ENCODE data around the gene ZNF622.

The ZNF622 gene, protein sequence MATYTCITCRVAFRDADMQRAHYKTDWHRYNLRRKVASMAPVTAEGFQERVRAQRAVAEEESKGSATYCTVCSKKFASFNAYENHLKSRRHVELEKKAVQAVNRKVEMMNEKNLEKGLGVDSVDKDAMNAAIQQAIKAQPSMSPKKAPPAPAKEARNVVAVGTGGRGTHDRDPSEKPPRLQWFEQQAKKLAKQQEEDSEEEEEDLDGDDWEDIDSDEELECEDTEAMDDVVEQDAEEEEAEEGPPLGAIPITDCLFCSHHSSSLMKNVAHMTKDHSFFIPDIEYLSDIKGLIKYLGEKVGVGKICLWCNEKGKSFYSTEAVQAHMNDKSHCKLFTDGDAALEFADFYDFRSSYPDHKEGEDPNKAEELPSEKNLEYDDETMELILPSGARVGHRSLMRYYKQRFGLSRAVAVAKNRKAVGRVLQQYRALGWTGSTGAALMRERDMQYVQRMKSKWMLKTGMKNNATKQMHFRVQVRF

DNA sequence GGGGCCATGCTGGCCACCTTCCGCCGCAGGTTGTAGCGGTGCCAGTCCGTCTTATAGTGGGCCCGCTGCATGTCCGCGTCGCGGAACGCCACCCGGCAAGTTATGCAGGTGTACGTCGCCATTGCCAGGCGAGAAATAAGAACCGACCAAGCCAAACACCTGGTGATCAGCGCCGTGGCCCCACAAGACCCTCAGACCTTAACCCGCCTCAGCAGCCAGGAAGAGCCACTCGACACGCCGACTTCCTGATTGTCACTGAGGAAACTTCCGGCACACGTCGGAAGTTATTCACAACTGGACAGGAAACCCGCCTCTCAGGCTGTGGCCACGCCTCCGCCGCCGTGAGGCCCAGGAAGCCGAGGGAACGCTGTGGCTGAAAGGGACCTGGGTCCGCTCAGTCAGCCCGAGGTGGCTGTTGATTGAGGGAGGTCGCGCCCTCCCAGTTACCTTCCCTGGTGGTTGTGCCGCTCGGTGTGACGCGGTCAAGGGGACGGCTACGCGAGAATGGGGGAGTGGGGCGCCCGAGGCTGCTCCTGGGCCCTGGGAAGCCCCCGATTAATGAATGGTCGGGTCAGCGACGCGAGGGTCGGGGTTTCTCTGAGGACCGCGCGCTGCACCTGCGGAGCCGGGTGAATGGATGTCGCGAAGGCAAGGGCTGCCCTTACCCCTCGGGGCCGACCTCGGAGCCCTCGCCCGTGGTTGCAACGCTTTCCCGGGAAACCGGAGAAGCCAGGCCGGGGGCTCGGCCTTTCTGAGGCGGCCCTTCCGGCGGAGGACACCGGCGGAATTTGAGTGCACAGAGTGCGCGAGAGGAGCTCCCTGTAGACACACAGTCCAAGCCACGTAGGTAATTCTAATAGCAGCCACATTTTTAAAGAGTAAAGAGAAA lies at the start of gene ZNF622:
Gene ZNF622, minus strand, starts transcription at position 257 of the 889 bp plus-strand sequence. Its CDS starts 135 bp downstream, at position 122.
- DNase-seq = peak; percentile 49

DNA sequence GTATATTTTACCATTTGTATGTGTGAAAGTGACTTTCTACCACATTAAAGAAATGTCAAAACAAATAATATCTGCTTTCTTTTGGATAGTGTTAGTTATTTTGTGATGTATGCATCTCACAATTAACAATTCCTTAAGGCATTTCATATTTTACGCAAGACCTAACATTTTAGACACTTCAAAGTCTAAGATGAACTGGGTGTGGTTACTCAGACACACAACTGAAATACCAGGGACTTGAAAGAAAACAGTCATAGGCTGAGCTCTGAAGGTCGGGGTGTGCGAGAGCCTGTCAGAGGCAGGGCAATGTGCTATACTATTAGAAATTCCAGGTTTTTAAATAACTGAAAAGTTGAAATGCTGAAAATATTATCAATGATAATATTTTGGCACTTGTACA lies 44.5 kb upstream of the ZNF622 start:
- no peak for DNase-seq

DNA sequence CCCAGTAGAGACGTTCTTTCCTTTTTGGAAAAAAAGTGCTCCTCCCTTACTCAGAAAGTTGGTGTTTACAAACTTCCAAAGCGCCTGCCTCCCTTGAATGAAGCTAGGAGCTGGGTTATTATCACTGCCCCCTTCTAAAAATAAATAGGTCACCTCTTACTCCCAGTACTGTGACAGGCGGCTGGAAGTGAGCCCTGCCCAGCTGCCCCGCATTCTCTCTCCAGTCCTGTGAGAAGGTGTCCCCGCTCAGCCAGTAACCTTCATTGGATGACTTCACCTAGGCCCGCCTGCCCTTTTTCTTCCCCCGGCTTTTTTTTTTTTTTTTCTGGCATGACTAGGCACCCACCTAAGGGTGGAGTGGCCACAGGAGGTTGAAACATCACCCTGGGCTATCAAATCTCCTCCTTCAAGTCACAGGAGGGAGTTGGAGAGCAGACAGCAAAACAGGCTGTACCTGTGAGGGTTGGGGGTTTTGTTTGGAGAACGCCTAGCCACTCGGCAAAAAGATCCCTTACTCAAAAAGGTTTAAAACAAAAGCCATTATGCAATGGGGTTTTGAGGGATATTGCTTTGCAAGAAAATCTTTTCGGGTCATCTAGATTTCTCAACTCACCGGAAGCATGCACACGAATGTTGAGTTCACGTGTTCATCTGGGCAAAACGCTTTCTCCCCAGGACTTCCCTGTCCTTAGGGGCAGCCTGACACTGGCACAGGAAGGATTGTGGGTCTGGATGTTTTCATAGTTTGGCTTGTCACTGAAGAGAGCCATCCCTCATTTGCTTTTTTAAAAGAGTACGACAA lies 43.3 kb upstream of the ZNF622 start:
- DNase-seq = no peak

DNA sequence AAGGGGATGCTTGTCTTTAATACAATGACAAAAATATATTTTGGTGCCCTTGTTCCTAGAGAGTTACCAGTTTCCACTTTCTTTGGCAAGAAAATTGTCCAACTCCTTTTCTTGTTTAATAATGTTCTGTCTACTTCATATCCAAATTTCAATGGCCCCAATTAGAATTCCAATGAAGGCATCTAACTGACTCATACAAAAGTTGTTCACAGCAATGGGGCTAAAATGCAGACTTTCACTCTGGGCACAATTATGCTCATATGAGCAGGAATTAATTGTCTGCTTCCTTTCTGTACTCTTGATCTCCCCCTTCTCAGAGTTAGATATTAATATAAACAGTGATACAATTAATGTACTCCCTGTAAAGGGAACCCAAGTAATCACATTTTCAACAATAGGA lies 42.1 kb upstream of the ZNF622 start:
- no peak for DNase-seq

DNA sequence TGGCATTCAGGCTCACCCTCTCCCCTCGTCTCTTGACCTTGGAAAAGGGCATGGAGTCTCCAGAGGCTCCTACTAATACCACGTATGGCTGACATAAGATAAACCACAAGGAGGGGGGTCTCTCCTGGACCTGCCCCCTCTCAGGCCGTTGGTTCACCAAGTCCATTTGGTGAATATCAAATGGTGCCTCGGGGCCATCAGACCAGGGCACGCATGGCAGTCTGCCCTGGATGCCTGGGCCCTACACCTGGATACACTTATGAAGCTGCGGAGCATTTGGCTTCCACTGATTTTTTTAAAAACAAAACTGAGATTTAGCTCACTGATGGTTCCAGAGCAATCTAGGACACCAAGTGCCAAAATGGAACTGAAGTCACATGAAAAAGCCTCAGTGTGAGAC lies 40.3 kb upstream of the ZNF622 start:
- DNase-seq = no peak

DNA sequence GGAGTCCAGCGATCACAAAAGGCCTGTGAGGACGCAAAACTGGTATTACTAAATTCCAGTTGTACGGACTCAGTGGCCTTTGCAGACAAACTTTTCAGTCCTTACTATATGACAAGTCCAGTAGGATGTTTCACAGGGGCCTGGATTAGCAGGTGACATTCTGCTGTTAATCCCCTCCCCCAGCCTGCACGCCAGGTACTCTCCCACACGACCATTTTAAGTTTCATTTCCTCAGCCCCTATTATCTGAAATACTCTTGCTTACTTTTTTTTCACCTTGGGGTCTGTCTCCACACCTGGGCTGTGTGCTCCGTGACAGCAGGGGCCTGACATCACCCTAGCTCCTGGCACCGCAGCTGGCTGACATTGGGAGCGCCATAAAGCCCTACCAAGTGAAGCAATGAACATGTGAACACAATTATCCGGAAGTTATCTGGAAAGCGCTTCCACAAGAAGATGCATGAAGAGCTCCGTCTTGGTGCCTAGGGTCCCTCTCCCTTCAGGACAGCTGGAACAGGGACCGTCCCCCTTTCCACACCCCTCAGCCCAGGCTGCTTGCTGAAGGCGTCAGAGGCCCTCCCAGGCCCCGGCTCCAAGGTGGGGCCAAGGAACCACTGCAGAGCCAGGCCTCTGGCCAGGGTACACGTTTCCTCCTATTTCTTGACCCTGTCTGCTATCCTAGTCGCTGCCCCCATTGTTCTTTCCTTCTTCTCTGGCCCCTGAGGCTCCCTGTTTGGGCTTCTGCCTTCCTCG lies 39.7 kb upstream of the ZNF622 start:
- DNase-seq = no peak

DNA sequence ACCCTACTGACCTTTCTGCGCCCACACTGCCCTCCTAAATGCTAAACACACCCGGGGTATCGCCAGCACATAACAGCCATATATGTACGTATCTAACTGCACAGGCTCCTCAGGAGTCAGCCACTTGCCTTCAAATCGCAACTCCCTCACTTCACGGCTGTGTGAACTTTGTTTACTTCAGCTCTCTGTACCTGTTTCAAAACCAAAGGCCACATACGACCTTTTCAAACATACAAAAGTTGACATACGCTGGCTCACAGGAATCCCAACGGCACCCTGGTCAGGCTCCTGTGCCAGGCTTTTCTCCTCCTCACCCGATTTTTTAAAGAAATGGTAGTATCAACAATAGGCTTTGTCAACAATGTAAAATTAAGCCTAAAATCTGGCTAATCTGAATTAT lies 39.0 kb upstream of the ZNF622 start:
- DNase-seq = no peak

DNA sequence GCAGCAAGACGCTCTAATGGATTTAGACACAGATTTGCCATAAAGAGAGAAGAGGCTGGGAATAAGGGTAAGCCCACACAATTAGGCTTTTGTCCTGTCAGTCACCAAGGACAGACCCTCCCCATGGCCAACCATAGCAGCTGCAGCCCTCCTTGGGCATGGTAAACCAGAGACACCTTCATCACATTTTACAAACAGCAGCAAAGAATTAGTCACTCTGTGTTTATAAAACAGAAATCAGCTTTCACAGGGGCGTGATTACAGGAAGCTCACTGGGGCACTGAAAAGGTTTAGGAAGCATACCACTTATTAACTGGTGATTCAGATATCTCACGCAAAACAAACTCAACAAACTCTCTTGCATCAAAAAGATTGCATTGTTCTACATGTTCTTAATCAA lies 37.3 kb upstream of the ZNF622 start:
- DNase-seq = no peak

DNA sequence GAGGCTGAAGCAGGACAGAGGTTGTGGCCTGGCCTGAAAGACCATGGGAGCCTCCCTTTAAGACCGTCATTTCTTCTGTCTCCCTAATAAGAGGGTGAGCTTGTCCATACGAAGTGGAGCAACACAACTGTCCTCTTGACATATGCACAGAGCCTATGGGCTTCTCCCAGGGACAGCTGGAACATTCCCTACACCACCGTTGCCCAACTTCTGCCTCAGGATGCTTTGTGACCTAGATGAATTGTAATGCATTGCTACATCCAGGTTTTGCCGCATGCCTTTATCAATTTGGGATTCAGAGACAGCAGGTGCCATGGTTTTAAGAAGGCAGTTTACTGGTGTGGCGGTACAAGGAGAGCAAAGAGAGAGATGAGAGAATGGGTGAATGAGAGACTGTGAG lies 34.4 kb upstream of the ZNF622 start:
- no peak for DNase-seq

DNA sequence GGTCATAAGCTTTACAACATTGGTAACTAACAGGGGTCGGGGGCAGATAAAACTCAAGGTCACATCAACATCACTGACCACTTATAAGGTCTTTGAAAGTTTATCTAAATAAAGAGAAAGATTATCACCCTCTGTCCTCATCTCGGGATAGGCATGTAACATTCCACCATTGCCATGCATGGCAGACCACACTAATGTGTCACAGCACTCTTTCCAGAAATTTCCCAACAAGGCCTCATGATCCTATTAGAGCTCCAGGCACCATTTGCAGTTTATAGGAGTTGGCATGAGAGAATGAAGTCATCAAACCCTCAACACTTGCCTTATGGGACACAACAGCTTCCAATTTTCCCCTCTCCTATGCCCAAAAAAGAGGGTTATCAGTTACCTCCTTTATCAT lies 31.9 kb upstream of the ZNF622 start:
- no peak for DNase-seq

DNA sequence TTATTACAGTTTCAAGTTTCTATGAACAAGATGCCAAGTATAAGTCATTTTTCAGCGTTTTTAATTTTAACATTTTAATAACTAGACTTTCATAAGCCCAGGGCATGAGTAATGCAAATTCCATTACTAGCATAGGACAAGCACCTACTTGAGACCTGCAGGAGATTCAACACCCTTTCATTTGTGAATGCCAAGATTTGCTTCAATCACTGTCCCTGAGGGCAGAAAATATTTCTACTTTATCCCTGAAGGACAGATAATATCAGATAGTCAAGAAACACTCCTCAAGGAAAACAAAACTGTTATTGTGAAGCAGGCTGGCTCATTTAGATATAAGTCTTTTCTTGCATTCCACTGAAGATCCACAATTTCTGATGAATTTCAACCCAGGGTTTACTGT lies 27.7 kb upstream of the ZNF622 start:
- no peak for DNase-seq

DNA sequence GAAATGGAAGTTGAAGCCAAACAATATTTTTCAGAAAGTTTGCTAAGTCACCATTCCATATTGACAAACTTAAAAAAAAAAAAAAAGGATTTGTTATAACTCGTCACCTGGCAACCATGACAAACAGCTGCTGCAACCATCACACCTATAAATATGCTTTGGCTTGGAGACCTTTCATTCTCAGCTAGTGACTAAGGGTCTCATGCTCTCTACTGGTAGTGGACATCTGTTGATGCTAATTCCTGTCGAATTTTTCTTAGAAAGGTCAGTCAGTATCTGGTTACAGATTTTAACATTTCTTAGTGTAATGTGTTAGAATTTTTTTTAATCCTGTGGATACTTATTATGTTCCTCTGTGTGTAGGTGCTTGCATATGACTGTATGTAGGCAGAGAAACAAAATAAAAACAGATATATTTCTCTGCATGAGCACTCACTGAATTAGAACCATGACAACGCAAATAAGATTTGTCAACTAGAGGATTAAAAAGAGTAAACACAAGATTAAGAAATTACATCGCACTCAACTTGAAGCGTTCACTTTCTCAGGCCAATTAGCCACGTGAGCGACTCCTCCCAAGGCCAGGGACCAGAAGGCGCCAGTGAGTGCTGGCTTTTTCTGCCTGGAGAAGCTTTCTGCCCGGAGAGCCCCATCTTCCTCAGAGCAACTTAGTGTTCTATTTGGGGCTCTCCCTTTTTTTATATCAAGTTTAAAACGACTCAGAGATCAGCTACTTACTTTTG lies 27.0 kb upstream of the ZNF622 start:
- peak; percentile 64 for DNase-seq

DNA sequence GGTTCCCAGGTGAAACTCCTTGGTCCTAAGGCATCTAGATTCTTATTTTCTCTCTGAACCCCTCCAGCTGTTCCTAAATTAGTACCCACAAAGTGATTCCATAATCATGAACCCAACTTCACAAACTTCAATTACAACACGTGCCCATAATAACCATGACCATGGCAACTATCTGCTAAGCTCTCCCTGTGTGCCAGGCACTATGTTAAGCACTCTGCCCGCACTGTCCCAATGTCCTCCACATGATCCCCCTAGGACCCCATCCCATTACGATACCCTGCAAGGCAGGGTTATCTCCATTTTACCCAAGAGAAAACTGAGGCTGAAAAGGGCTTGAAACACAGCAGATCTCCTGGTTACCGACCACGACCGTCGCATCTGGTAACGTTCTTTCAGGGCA lies 25.3 kb upstream of the ZNF622 start:
- DNase-seq = no peak

DNA sequence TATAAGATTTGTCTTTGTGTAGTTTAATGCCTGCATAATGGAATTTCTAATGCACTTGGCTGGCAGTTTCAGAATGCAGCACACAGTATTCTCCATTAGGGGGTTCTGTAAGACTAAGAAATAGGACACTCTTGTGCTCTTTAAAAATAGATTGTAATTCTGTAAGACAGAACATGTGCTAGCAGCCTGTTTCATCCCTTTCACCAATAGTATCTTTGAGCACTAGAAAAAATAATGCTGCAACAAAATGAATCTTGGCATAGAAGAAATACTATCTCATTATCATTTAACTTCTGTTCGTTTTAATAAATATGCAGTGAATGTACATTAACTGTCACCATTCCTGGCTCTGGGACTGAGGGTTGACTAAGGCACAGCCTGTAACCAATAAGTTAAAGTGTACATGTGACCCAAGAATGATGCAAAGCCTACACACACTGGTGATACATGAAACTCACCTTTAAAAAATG lies 23.8 kb upstream of the ZNF622 start:
- peak; percentile 45 for DNase-seq

DNA sequence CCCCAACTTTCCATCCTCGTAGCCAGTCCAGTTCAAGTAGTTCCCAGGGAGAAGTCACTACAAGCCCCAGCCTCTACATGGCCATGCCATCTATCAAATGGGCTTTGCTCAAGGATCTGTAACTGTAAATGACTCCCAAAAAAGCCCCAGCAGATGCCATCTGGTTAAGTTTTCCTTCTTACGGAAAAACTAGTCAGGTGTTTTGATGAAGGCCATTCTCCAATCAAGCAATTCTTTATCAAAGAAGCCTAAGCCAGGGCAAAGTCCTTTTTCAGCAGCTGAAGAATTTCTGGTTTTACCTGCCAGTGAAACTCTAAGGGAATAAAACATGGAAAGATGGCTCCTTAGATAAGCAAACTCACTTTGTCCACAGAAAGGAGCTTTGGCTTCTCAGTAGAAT lies 21.9 kb upstream of the ZNF622 start:
- DNase-seq = no peak

DNA sequence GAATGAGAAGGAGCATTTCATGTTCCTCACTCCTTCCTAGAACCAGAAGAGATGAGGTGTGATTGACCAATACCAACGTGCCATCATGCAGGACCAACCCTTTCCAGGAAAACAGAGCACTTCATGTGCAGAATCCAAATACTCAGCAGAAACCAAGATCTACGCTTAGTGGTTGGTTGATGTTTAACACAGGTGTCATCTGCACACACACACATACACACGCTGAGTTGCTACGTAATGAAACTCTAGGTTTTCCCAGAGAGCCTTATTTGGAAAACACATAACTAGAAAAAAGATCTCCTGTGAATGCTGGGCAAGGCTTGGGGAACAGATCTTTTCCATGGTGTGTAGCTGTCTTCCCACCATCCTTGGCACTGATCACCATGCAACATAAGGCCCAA lies 21.1 kb upstream of the ZNF622 start:
- DNase-seq = no peak

DNA sequence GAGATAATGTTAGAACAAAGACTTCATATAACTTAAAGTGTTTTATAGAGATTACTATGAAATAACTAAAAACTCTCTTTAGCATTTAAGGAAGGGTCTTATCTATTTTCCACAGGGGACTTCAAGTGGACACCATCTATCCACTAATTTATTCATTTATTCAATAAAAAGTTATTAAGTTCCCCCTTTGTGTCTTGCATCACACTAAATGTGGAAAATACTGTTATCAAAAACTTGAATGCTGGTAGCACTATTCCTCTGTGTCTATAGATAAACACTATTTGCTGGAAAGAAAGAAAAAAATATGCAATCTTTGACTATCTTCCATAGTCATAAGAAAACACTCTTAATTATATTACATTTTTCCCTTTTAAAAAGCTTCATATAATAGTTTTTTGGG lies 20.1 kb upstream of the ZNF622 start:
- no peak for DNase-seq

DNA sequence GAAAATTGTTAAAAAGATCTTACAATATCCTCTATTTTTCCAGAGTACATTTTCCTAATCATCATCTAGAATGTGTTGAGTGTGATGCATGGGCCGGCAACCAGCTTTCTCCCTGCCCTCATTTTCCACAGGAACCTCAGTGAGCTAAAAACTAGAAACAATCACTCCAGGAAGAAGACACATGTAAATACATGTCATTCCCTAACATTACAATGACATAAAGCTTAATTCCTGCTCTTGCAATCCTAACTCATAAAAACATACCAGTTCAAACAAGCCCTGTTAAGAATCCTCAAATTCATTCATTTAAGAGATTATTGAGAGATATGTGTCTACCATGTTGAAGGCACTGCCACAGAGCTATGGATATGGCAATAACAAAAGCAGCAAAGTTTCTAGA lies 18.5 kb upstream of the ZNF622 start:
- DNase-seq = no peak

DNA sequence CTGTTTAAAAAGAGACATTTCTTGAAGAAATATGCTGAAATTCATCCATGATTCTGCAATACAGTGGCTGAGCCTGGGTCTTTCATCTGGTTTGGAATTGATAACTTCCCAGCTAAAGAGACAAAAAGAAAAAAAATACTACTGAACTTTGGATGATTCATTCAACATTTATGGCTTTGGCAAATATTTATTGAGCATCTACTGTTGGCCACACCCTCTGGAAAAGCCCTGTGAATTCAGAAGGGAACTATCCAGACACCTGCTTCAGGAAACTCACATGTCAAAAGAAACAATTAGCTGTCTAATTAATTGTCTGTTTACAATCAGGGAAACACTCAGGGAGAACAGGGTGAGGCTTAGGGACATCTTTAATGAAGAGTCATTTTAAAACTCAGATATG lies 17.8 kb upstream of the ZNF622 start:
- no peak for DNase-seq

DNA sequence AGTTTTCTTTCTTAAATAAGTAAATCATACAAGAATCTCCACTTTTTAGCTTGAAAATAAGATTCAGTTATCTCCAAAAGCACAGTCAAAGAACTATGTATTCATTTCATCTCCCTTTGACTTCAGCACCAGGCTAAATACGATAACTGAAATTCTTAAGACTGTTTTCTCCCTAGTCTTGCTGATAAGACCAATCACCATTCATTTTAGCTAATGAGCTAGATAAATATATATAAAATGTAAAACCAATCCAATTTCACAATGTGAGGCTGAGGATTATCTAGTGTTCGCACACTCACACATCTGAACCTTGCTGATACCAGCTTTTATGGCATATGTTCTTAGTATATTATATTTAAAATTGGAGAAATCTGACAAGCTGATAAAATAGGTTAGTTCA lies 17.3 kb upstream of the ZNF622 start:
- DNase-seq = no peak

DNA sequence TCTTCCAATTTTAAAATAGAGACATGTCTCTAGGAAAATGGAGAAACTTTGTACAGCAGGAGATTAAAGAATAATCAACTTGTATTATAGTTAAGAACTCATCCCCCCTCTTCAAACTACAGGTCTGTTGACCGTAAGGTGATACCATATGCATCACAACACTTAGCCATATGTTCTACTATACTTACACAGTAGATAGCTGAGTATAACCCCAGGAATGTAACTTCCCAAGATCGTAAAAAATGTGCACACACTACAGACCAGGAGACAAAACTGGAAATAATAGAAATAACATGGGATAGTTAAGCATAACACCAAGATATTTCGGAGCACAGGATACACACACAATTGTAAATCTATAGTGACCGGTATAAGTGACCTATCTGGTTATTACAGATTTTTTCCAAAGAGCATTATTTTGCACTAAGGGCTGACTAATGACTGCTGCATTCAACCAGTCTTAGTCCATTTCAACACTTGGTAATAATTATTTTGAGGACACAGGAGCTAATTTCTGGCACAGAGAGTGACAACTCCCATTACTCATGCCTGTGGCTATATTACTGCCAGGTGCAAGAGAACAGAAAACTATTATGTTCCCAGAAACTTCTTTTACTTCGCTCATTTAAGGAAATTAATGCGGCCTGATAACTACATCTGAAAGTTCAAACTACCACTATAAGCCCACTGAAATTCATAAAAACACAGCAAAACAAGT lies 15.4 kb upstream of the ZNF622 start:
- peak; percentile 81 for DNase-seq

Data from NCI-H524 treated with DMSO at 0.1 percent for 48 hours (cell line).